GM12878 (cell line): ENCODE results near the gene SSUH2. TPM values are rescaled to one million over a fixed set of nuclear protein-coding genes. Genes with fewer than 3 reads are reported as not detected.

ENCODE experiments used
- ATAC-seq: fragments of 200-7000 bp; cut with Tn5 transposase; 3 replicates; pipeline ENCODE4 v1.9.1; 2020; ENCODE audit warnings: mild to moderate bottlenecking, moderate library complexity
- BruUV-seq: library from RNA; stranded (reverse); fragments of 400-500 nt; replicated peaks from 2 replicates; lab custom pipeline; 2021; lab: Mats Ljungman, UMichigan
- CTCF ChIA-PET: fragments of 300-600 bp; sonication (Branson Sonifier 250); formaldehyde crosslinking; extraction: SDS; loops from one replicate; lab custom pipeline; 2021; ENCODE audit warnings: inconsistent platforms; lab: Yijun Ruan, JAX
- POLR2A ChIA-PET: fragments of 350-600 bp; formaldehyde crosslinking; extraction: SDS; loops from one replicate; lab custom pipeline; 2021; ENCODE audit warnings: inconsistent platforms; lab: Charles Lee
- RAD21 ChIA-PET: fragments of 300-600 bp; sonication (Branson Sonifier 250); formaldehyde crosslinking; loops from one replicate; lab custom pipeline; 2023; ENCODE audit warnings: antibody characterized with exemption; ENCODE audit not compliant: unreplicated experiment; lab: Charles Lee
- SMC1A ChIA-PET: fragments of 300-600 bp; sonication (Branson Sonifier 250); formaldehyde crosslinking; loops from one replicate; lab custom pipeline; 2023; ENCODE audit not compliant: unreplicated experiment, uncharacterized antibody; lab: Charles Lee
- DNase-seq: peaks from one replicate; pipeline ENCODE4 v3.0.0-alpha.2; 2011; ENCODE audit warnings: low read depth, low spot score
- FAIRE-seq: peaks from 3 replicates; lab custom pipeline; 2011; peaks lifted over from hg19 to GRCh38; lab: Jason Lieb, UNC
- H2AFZ ChIP-seq: 2 replicates; pipeline ENCODE4 v1.6.0; 2011; ENCODE audit warnings: low read depth, low read length, control low read depth; ENCODE audit not compliant: control insufficient read depth
- H3K27ac ChIP-seq: 2 replicates; pipeline ENCODE4 v1.5.1; 2011; ENCODE audit warnings: control low read depth; ENCODE audit not compliant: control insufficient read depth, insufficient read depth
- H3K27me3 ChIP-seq, 2 experiments: replicated peaks in 1 of 2; 2 replicates each; pipeline versions ENCODE4 v1.6.0 to v1.6.1; 2011; ENCODE audit warnings: low read length in 1 of 2; ENCODE audit not compliant: control insufficient read depth in 2 of 2, insufficient read depth in 2 of 2
- H3K36me3 ChIP-seq, 2 experiments: 2 replicates each; pipeline ENCODE4 v1.5.1; 2011; ENCODE audit warnings: low read length in 1 of 2; ENCODE audit not compliant: control insufficient read depth in 2 of 2, insufficient read depth in 2 of 2
- H3K4me1 ChIP-seq: 2 replicates; pipeline ENCODE4 v1.6.1; 2011; ENCODE audit warnings: mild to moderate bottlenecking, low read length, moderate library complexity, mixed read lengths; ENCODE audit not compliant: control insufficient read depth, insufficient read depth
- H3K4me2 ChIP-seq: 2 replicates; pipeline ENCODE4 v1.6.0; 2011; ENCODE audit warnings: control low read depth; ENCODE audit not compliant: control insufficient read depth, insufficient read depth
- H3K4me3 ChIP-seq: fragments of 200-600 bp; sonication (generic); 2 replicates; pipeline ENCODE4 v1.5.1; 2016
- H3K79me2 ChIP-seq: 2 replicates; pipeline ENCODE4 v1.6.0; 2011; ENCODE audit warnings: low read length; ENCODE audit not compliant: control insufficient read depth, insufficient read depth
- H3K9ac ChIP-seq: 2 replicates; pipeline ENCODE4 v1.8.0; 2011; ENCODE audit warnings: low read length, control low read depth, mixed read lengths; ENCODE audit not compliant: control insufficient read depth, insufficient read depth
- H3K9me3 ChIP-seq: replicated peaks from 3 replicates; pipeline ENCODE4 v1.5.1; 2011; ENCODE audit warnings: mild to moderate bottlenecking, low read length; ENCODE audit not compliant: control insufficient read depth, insufficient read depth
- H4K20me1 ChIP-seq: 2 replicates; pipeline ENCODE4 v1.6.0; 2011; ENCODE audit not compliant: control insufficient read depth, insufficient read depth
- HDAC2 ChIP-seq: fragments of 200-600 bp; sonication (generic); IDR thresholded peaks from 2 replicates; pipeline ENCODE4 v1.6.1; 2017
- PML ChIP-seq: IDR thresholded peaks from 2 replicates; pipeline ENCODE4 v1.6.1; 2012; ENCODE audit warnings: low read length, inconsistent platforms
- POLR2A ChIP-seq: IDR thresholded peaks from 2 replicates; pipeline ENCODE4 v1.6.1; 2011; ENCODE audit warnings: low read depth, mild to moderate bottlenecking, low read length
- SRF ChIP-seq, 2 experiments: IDR thresholded peaks; 2 replicates each; pipeline ENCODE4 v1.6.1; 2011; ENCODE audit warnings: low read depth in 2 of 2, low read length in 2 of 2, mild to moderate bottlenecking in 1 of 2, moderate library complexity in 1 of 2
- ZNF274 ChIP-seq: IDR thresholded peaks from one replicate; pipeline ENCODE4 v1.8.0; 2011; ENCODE audit not compliant: insufficient read length, insufficient read depth
- WGBS: methylation state at CpG from one replicate; pipeline ENCODE4 v1.1.6; 2016; ENCODE audit warnings: low lambda C conversion rate; ENCODE audit not compliant: insufficient replicate concordance, insufficient coverage; ENCODE audit errors: missing lambda C conversion rate; 5-methylcytosine and 5-hydroxymethylcytosine counted together
- in situ Hi-C: fragments of 300-500 bp; cut with MboI; formaldehyde crosslinking; loops from 9 replicates; pipeline ENCODE4 v1.14.3; 2018; ENCODE audit warnings: mixed read lengths
- intact Hi-C: fragments of 100-400 bp; cut with micrococcal nuclease; formaldehyde crosslinking; loops from one replicate; pipeline ENCODE4 v1.14.2; 2022; ENCODE audit not compliant: unreplicated experiment
- polyA plus RNA-seq, 11 experiments: library from polyadenylated mRNA; depleted of rRNA in 4 of 11; unstranded in 6 of 11; stranded (reverse) in 5 of 11; fragments of >200 nt; fragmentation: Nextera tagmentation in 4 of 11; fragmentation: Illumina TruSeq in 1 of 11; extraction: Ambion mirVana in 4 of 11; extraction: Trizol in 1 of 11; gene quantifications; 1 replicate in 1 of 11; 2 replicates in 10 of 11; pipeline versions ENCODE4 v1.2.1 to v1.2.3, GENCODE V29; 2011 to 2016; ENCODE audit warnings: inconsistent platforms in 2 of 11, missing spikeins in 2 of 11, low read depth in 1 of 11
- total RNA-seq, 4 experiments: library from RNA; depleted of rRNA in 3 of 4; stranded (reverse); fragments of >200 nt in 3 of 4; fragmentation: Illumina TruSeq in 1 of 4; extraction: Trizol in 1 of 4; gene quantifications; 2 replicates each; pipeline versions ENCODE4 v1.2.1 to v1.2.3, GENCODE V29; 2013 to 2021
- TF ChIP-seq, protein P1 (sequence below): fragments of 450-650 bp; IDR thresholded peaks from 2 replicates; pipeline ENCODE4 v1.6.1; 2017; ENCODE audit warnings: low read depth, mild to moderate bottlenecking, moderate library complexity
- TF ChIP-seq, protein P2 (sequence below): fragments of 450-650 bp; IDR thresholded peaks from 2 replicates; pipeline ENCODE4 v1.6.1; 2018; ENCODE audit warnings: mild to moderate bottlenecking, low read depth, moderate library complexity; ENCODE audit not compliant: partially characterized antibody

The SSUH2 gene
- total and polyA plus RNA-seq, 10 of the 15 experiments (the other 5 are each of a cell fraction or from before 2014, with no cell fraction given) = 0.09 to 0.26 TPM; not detected in 8

DNA sequence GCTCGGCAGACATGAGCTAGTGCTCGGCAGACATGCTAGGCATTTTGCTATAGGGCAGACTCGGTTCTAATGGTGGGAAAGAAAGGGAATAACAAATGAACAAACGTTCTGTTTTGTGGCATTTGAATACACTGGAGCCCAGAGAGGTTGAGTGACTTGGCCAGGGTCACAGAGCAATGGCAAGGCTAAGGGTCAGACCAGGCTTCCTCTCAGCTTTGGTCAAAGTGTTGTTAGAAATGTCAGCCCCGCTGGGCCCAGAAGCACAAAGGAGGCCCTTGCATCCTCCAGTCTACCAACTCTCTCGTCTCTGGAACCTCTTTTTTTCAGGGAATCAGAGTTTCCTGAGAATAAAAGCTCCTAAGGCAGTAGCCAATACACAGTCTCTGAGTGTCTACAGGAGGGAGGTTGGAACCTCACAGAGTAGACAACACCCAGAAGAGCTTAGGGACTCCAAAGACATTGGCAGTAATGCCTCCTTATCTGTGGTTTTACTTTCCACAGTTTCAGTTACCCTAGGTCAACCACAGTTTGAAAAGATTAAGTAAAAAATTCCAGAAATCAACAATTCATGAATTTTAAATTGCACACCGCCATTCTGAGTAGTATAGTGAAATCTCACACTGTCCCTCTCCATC, 47.3 kb downstream of the SSUH2 start:
- Histone ChIP-seq H3K4me2 (no peak overlapping the region), H3K9ac (no peak overlapping the region), H3K4me1 (no peaks in the 10 kb centered on the region), H4K20me1 (no peaks in the 10 kb centered on the region), H3K27me3 (no peaks in the 10 kb centered on the region), H3K79me2 (no peaks in the 10 kb centered on the region), H3K9me3 (no peaks in the 10 kb centered on the region), H3K36me3 (no peaks in the 10 kb centered on the region), H2AFZ (no peak overlapping the region), H3K4me3 (no peak overlapping the region), H3K27ac (no peak overlapping the region)
- FAIRE-seq = no peak
- no peak for ATAC-seq
- DNase-seq = no peak
- CTCF ChIA-PET = no interaction called here
- intact Hi-C loops = no loop called here
- POLR2A ChIA-PET = no interaction called here
- RAD21 ChIA-PET = interaction anchor here (0.7 kb wide), 1 partner anchor 267 kb away, joined by 3 read pairs; no protein-coding TSS in a partner anchor
- no peak for TF ChIP-seq ZNF274
- TF ChIP-seq, protein P1, sequence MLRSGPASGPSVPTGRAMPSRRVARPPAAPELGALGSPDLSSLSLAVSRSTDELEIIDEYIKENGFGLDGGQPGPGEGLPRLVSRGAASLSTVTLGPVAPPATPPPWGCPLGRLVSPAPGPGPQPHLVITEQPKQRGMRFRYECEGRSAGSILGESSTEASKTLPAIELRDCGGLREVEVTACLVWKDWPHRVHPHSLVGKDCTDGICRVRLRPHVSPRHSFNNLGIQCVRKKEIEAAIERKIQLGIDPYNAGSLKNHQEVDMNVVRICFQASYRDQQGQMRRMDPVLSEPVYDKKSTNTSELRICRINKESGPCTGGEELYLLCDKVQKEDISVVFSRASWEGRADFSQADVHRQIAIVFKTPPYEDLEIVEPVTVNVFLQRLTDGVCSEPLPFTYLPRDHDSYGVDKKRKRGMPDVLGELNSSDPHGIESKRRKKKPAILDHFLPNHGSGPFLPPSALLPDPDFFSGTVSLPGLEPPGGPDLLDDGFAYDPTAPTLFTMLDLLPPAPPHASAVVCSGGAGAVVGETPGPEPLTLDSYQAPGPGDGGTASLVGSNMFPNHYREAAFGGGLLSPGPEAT = no peak
- SMC1A ChIA-PET = no interaction called here
- 22% methylated on average over 7 of the region's 7 CpGs for WGBS
- no TSS peak for BruUV-seq
- in situ Hi-C loops = no loop called here

DNA sequence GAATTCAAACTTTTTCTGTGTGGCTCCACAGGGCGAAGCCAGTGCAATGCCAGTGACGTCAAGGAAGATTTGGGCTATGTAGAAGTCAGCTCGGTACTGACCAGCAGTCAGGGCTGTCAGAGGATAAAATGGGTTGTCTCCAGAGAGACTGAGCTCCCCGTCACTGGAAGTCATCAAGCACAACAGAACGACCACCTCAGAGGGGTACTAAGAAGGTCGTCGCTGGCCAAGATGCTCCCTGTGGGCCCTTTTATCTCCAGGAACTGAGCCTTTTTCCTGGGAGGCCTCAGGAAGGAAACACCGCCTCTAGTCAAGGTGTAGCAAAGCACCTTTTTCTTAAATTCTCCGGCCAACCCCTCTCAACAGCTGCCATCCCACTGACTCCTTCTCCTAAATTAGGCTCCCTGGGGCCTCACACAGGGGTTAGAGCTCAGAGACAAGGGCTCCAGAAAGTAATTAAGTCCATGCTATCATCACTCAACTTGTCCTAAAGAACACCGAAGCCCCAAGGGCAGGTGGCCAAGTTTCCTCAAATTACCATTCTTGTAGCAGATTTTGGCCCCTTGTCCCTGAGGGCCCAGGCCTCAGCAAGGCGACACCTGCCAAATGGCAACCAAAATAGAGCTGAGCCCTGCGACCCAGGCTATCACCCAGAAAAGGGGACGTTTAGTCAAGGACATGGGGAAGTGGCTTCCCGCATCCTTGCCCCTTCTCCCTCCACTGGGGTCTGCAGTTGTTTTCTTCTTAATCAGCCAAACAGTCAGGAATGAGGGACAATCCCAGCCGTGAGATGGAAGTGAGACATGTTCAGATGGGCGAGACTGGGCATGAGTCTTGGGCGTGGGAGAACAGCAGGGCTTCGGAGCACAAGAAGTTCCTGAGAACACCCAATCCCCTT, 48.0 kb downstream of the SSUH2 start:
- FAIRE-seq (no peak), DNase-seq (no peak), ATAC-seq (no peak)
- H3K4me2 ChIP-seq = no peak overlapping the region
- H3K36me3 ChIP-seq = no peaks in the 10 kb centered on the region
- no TSS peak for BruUV-seq
- no peak overlapping the region for H3K27ac ChIP-seq
- no peak overlapping the region for H2AFZ ChIP-seq
- no peaks in the 10 kb centered on the region for H4K20me1 ChIP-seq
- ChIA-PET CTCF (interaction anchor here (0.6 kb wide), 1 partner anchor 119 kb away, joined by 3 read pairs; no protein-coding TSS in a partner anchor), RAD21 (no interaction called here), SMC1A (interaction anchor here (1.4 kb wide), 1 partner anchor 141 kb away, joined by 5 read pairs; no protein-coding TSS in a partner anchor), POLR2A (no interaction called here)
- H3K4me1 ChIP-seq = no peaks in the 10 kb centered on the region
- H3K4me3 ChIP-seq = no peak overlapping the region
- in situ Hi-C loops = no loop called here
- intact Hi-C loops = no loop called here
- no peaks in the 10 kb centered on the region for H3K27me3 ChIP-seq
- H3K9ac ChIP-seq = no peak overlapping the region
- H3K9me3 ChIP-seq = no peaks in the 10 kb centered on the region
- WGBS = 36% methylated on average over 18 of the region's 18 CpGs
- TF ChIP-seq SRF (IDR thresholded peaks at IDR 0.05; ENCODE audit: low read depth in 2 of 2, low read length in 2 of 2) (no peak), POLR2A (no peak), PML (no peak), HDAC2 (no peak)
- TF ChIP-seq, protein P2, sequence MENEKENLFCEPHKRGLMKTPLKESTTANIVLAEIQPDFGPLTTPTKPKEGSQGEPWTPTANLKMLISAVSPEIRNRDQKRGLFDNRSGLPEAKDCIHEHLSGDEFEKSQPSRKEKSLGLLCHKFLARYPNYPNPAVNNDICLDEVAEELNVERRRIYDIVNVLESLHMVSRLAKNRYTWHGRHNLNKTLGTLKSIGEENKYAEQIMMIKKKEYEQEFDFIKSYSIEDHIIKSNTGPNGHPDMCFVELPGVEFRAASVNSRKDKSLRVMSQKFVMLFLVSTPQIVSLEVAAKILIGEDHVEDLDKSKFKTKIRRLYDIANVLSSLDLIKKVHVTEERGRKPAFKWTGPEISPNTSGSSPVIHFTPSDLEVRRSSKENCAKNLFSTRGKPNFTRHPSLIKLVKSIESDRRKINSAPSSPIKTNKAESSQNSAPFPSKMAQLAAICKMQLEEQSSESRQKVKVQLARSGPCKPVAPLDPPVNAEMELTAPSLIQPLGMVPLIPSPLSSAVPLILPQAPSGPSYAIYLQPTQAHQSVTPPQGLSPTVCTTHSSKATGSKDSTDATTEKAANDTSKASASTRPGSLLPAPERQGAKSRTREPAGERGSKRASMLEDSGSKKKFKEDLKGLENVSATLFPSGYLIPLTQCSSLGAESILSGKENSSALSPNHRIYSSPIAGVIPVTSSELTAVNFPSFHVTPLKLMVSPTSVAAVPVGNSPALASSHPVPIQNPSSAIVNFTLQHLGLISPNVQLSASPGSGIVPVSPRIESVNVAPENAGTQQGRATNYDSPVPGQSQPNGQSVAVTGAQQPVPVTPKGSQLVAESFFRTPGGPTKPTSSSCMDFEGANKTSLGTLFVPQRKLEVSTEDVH = no peak
- no peaks in the 10 kb centered on the region for H3K79me2 ChIP-seq
